B cell (primary cell): ENCODE results near the gene EP400. TPM values are rescaled to one million over a fixed set of nuclear protein-coding genes. Genes with fewer than 3 reads are reported as not detected.

Source experiments
- ATAC-seq: fragments of 200-7000 bp; cut with Tn5 transposase; one replicate; pipeline ENCODE4 v1.10.0; 2021; ENCODE audit warnings: low read depth, mild to moderate bottlenecking, moderate number of reproducible peaks, moderate library complexity
- CTCF ChIA-PET: fragments of 350-600 bp; sonication (Branson Sonifier 250); formaldehyde crosslinking; loops from one replicate; lab custom pipeline; 2021; ENCODE audit warnings: antibody characterized with exemption, inconsistent platforms; lab: Charles Lee
- POLR2A ChIA-PET: fragments of 350-600 bp; sonication (Branson Sonifier 250); formaldehyde crosslinking; loops from one replicate; lab custom pipeline; 2021; ENCODE audit warnings: antibody characterized with exemption; lab: Charles Lee
- DNase-seq: peaks from one replicate; pipeline ENCODE4 v3.0.0; 2013
- H2AFZ ChIP-seq: 2 replicates; pipeline ENCODE4 v1.6.1; 2012; ENCODE audit warnings: mild to moderate bottlenecking, low read depth, low read length; ENCODE audit not compliant: insufficient read depth, poor library complexity, severe bottlenecking
- H3K27ac ChIP-seq, 2 donors: 1 replicate in 1 of 2; 2 replicates in 1 of 2; pipeline ENCODE4 v1.5.1; 2012 to 2013; ENCODE audit warnings: low read length in 2 of 2, mild to moderate bottlenecking in 2 of 2, moderate library complexity in 1 of 2
- H3K27me3 ChIP-seq, 4 experiments: fragments of 200-600 bp in 1 of 4; sonication (generic) in 1 of 4; replicated peaks in 1 of 4; 1 replicate in 2 of 4; 2 replicates in 2 of 4; pipeline versions ENCODE4 v1.6.1 to v1.7.0; 2013 to 2016; ENCODE audit warnings: low read length in 3 of 4, mild to moderate bottlenecking in 2 of 4, mixed read lengths in 1 of 4, moderate library complexity in 1 of 4; ENCODE audit not compliant: insufficient read depth in 4 of 4, control insufficient read depth in 3 of 4; ENCODE audit errors: control extremely low read depth in 1 of 4
- H3K36me3 ChIP-seq, 2 experiments: replicated peaks in 1 of 2; 1 replicate in 1 of 2; 2 replicates in 1 of 2; pipeline versions ENCODE4 v1.6.1 to v1.7.1; 2013; ENCODE audit warnings: low read length in 1 of 2; ENCODE audit not compliant: insufficient read depth in 2 of 2, control insufficient read depth in 1 of 2; ENCODE audit errors: control extremely low read depth in 1 of 2, extremely low read depth in 1 of 2
- H3K4me1 ChIP-seq, 2 donors: fragments of 200-600 bp in 1 of 2; sonication (generic) in 1 of 2; 1 replicate in 1 of 2; 2 replicates in 1 of 2; pipeline versions ENCODE4 v1.5.1 to v1.6.1; 2013 to 2017; ENCODE audit warnings: low read length in 2 of 2; ENCODE audit not compliant: control insufficient read depth in 2 of 2, insufficient read depth in 2 of 2
- H3K4me2 ChIP-seq: replicated peaks from 2 replicates; pipeline ENCODE3; 2012; ENCODE audit warnings: mild to moderate bottlenecking, low read depth, low read length; ENCODE audit not compliant: poor library complexity, severe bottlenecking
- H3K4me3 ChIP-seq, 5 experiments: fragments of 200-600 bp in 1 of 5; sonication (generic) in 1 of 5; 1 replicate in 3 of 5; 2 replicates in 2 of 5; pipeline versions ENCODE4 v1.5.1 to v1.7.0; 2011 to 2016; ENCODE audit warnings: low read length in 4 of 5, mild to moderate bottlenecking in 4 of 5, low read depth in 2 of 5, control low read depth in 1 of 5, moderate library complexity in 1 of 5; ENCODE audit not compliant: insufficient read depth in 1 of 5; ENCODE audit errors: control extremely low read depth in 1 of 5, extremely low read depth in 1 of 5
- H3K79me2 ChIP-seq: fragments of 200-600 bp; sonication (generic); one replicate; pipeline ENCODE4 v1.6.0; 2016; ENCODE audit warnings: low read length; ENCODE audit not compliant: control insufficient read depth, insufficient read depth
- H3K9ac ChIP-seq: fragments of 200-600 bp; sonication (generic); 2 replicates; pipeline ENCODE4 v1.6.1; 2017; ENCODE audit warnings: mild to moderate bottlenecking, low read length, moderate library complexity
- H3K9me3 ChIP-seq, 3 donors: one replicate each; pipeline versions ENCODE4 v1.6.1 to v1.7.1; 2013; ENCODE audit warnings: low read length in 2 of 3; ENCODE audit not compliant: control insufficient read depth in 2 of 3, insufficient read depth in 1 of 3; ENCODE audit errors: control extremely low read depth in 1 of 3
- H4K20me1 ChIP-seq: 2 replicates; pipeline ENCODE4 v1.6.0; 2012; ENCODE audit warnings: mild to moderate bottlenecking, low read length; ENCODE audit not compliant: insufficient read depth, control insufficient read depth, poor library complexity, severe bottlenecking
- H3K27ac Mint-ChIP-seq: one replicate; pipeline ENCODE4 v1.8.0; 2021; ENCODE audit warnings: mixed read lengths
- H3K27me3 Mint-ChIP-seq: one replicate; pipeline ENCODE4 v1.8.0; 2021; ENCODE audit warnings: mixed read lengths
- H3K4me1 Mint-ChIP-seq: one replicate; pipeline ENCODE4 v1.8.0; 2021; ENCODE audit warnings: mixed read lengths
- H3K4me3 Mint-ChIP-seq: one replicate; pipeline ENCODE4 v1.8.0; 2021; ENCODE audit warnings: mixed read lengths
- H3K9me3 Mint-ChIP-seq: one replicate; pipeline ENCODE4 v1.8.0; 2022; ENCODE audit warnings: mixed read lengths; ENCODE audit not compliant: insufficient read depth
- CTCF ChIP-seq: fragments of 200-600 bp; IDR thresholded peaks from one replicate; pipeline ENCODE4 v1.8.0; 2022; ENCODE audit warnings: antibody characterized with exemption, mild to moderate bottlenecking
- EZH2 ChIP-seq: IDR thresholded peaks from 2 replicates; pipeline ENCODE4 v1.6.1; 2012; ENCODE audit warnings: borderline replicate concordance, low read depth, mild to moderate bottlenecking, moderate library complexity, low read length; ENCODE audit not compliant: insufficient read depth, poor library complexity, severe bottlenecking
- WGBS: methylation state at CpG from one replicate; pipeline ENCODE4 v1.1.5; 2013; ENCODE audit warnings: missing lambda C conversion rate; ENCODE audit not compliant: insufficient coverage; 5-methylcytosine and 5-hydroxymethylcytosine counted together
- intact Hi-C: fragments of 100-400 bp; cut with micrococcal nuclease; formaldehyde crosslinking; loops from one replicate; pipeline ENCODE4 v1.10.0; 2022
- polyA plus RNA-seq: library from polyadenylated mRNA; depleted of rRNA; stranded (reverse); fragments of >200 nt; gene quantifications from 2 replicates; pipeline ENCODE4 v1.2.3, GENCODE V29; 2012
- total RNA-seq, 2 donors: library from RNA; stranded (reverse); fragments of 120-200 nt in 1 of 2; gene quantifications; 1 replicate in 1 of 2; 2 replicates in 1 of 2; pipeline versions ENCODE4 v1.2.3 to v1.2.4, GENCODE V29; 2013 to 2022

The EP400 gene
- total and polyA plus RNA-seq, 2 donors (not counting 1 experiment from before 2014, with no cell fraction given), result 17.3 to 82.2 TPM

GRCh38 chr12:132055535-132056096, 105.9 kb downstream of the EP400 start:
- no peak overlapping the region for H3K9ac ChIP-seq
- H3K4me1 ChIP-seq, result peaks cover 24 to 28% of the 10 kb centered on the region in 2 donors
- DNase-seq (no peak), ATAC-seq (no peak)
- WGBS, result 79% methylated on average over 11 of the region's 11 CpGs
- H3K27me3 ChIP-seq, result no peaks in the 10 kb centered on the region
- H3K4me1 Mint-ChIP-seq, result peaks cover 38% of the 10 kb centered on the region
- peaks cover 0 to 2% (median 0%) of the 10 kb centered on the region in 3 donors for H3K9me3 ChIP-seq
- H2AFZ ChIP-seq, result no peak overlapping the region
- CTCF ChIA-PET, result no interaction called here
- H3K4me2 ChIP-seq, result peak overlapping the region; percentile 48
- H3K79me2 ChIP-seq, result no peaks in the 10 kb centered on the region
- H3K27me3 Mint-ChIP-seq, result no peaks in the 10 kb centered on the region
- no peak for TF ChIP-seq CTCF
- POLR2A ChIA-PET, result no interaction called here
- no peak overlapping the region for H3K4me3 ChIP-seq
- no peaks in the 10 kb centered on the region for H3K9me3 Mint-ChIP-seq
- intact Hi-C loops, result no loop called here
- no peak overlapping the region for H3K27ac Mint-ChIP-seq
- peak overlapping the region; percentile 48 for H3K4me3 Mint-ChIP-seq
- H3K27ac ChIP-seq, result no peak overlapping the region
- H3K36me3 ChIP-seq, result peaks cover 0 to 57% of the 10 kb centered on the region in 2 experiments
- H4K20me1 ChIP-seq, result no peaks in the 10 kb centered on the region

GRCh38 chr12:132056320-132056719, 106.6 kb downstream of the EP400 start:
- POLR2A ChIA-PET, result interaction anchor here (1.1 kb wide), 1 partner anchor 15 kb away, joined by 3 read pairs; no protein-coding TSS in a partner anchor

More at GRCh38 chr12:132056320-132056719, 106.6 kb downstream of the EP400 start:
- H3K79me2 ChIP-seq, result no peaks in the 10 kb centered on the region
- H3K27ac Mint-ChIP-seq, result peak overlapping the region; percentile 54
- peaks cover 38% of the 10 kb centered on the region for H3K4me1 Mint-ChIP-seq
- 10% methylated on average over 2 of the region's 5 CpGs for WGBS
- peaks cover 24 to 28% of the 10 kb centered on the region in 2 donors for H3K4me1 ChIP-seq
- CTCF ChIA-PET, result interaction anchor here (1.3 kb wide), 1 partner anchor 15 kb away, joined by 7 read pairs; no protein-coding TSS in a partner anchor
- peak overlapping the region in 1 of 2 donors; percentile 46 for H3K27ac ChIP-seq
- peaks cover 0 to 1% (median 0%) of the 10 kb centered on the region in 3 donors for H3K9me3 ChIP-seq
- no peak overlapping the region for H3K9ac ChIP-seq
- intact Hi-C loops, result no loop called here
- H3K27me3 ChIP-seq, result no peaks in the 10 kb centered on the region
- H3K9me3 Mint-ChIP-seq, result no peaks in the 10 kb centered on the region
- TF ChIP-seq CTCF (no peak), EZH2 (no peak)
- ATAC-seq (peak; percentile 64), DNase-seq (peak; percentile 49)
- peak overlapping the region; percentile 48 for H3K4me3 Mint-ChIP-seq
- no peak overlapping the region for H2AFZ ChIP-seq
- no peaks in the 10 kb centered on the region for H3K27me3 Mint-ChIP-seq
- H4K20me1 ChIP-seq, result no peaks in the 10 kb centered on the region
- H3K4me3 ChIP-seq, result peak overlapping the region in 1 of 5 experiments; percentile 1
- peak overlapping the region; percentile 48 for H3K4me2 ChIP-seq
- peaks cover 0 to 54% of the 10 kb centered on the region in 2 experiments for H3K36me3 ChIP-seq
